IPS DF 6.9 (cell line): Measurements from ENCODE around the gene GLB1L.

ENCODE experiments used
- DNase-seq: peaks from one replicate; pipeline ENCODE4 v3.0.0-alpha.2; 2013; ENCODE audit warnings: low read depth, low spot score
- H3K27ac ChIP-seq: one replicate; pipeline ENCODE4 v1.5.1; 2013; ENCODE audit warnings: low read length, control low read depth
- H3K27me3 ChIP-seq: 2 replicates; pipeline ENCODE4 v1.6.1; 2013; ENCODE audit warnings: mild to moderate bottlenecking, low read length; ENCODE audit not compliant: control insufficient read depth, insufficient read depth
- H3K36me3 ChIP-seq: 2 replicates; pipeline ENCODE4 v1.6.1; 2013; ENCODE audit warnings: low read length; ENCODE audit not compliant: control insufficient read depth, insufficient read depth
- H3K4me1 ChIP-seq: 2 replicates; pipeline ENCODE4 v1.6.1; 2013; ENCODE audit warnings: low read length; ENCODE audit not compliant: control insufficient read depth, insufficient read depth
- H3K4me3 ChIP-seq: 2 replicates; pipeline ENCODE4 v1.5.1; 2013; ENCODE audit warnings: mild to moderate bottlenecking, low read length
- H3K9me3 ChIP-seq: 2 replicates; pipeline ENCODE4 v1.6.1; 2013; ENCODE audit warnings: low read length, inconsistent platforms; ENCODE audit not compliant: control insufficient read depth, insufficient read depth
- WGBS: extraction: QIAGEN DNeasy Blood & Tissue Kit; methylation state at CpG from one replicate; pipeline ENCODE4 v1.1.7; 2013; ENCODE audit warnings: mixed read lengths, missing lambda C conversion rate; ENCODE audit not compliant: insufficient read length, insufficient coverage; 5-methylcytosine and 5-hydroxymethylcytosine counted together

GLB1L gene

GRCh38 chr2:219186754-219187456 is 58.3 kb downstream of the GLB1L start:
- H3K4me3 ChIP-seq, result no peak overlapping the region
- H3K9me3 ChIP-seq, result no peaks in the 10 kb centered on the region
- no peaks in the 10 kb centered on the region for H3K27me3 ChIP-seq
- H3K4me1 ChIP-seq, result no peaks in the 10 kb centered on the region
- H3K36me3 ChIP-seq, result peaks cover 14% of the 10 kb centered on the region
- DNase-seq, result no peak
- no peak overlapping the region for H3K27ac ChIP-seq
- no CpG with 5 or more reads among the region's 7 CpGs for WGBS
